Skin of body (tissue), 2 donors: Measurements from ENCODE around the gene ALLC. TPM values are rescaled to one million over a fixed set of nuclear protein-coding genes. Genes with fewer than 3 reads are reported as not detected.
A peak's percentile ranks its signal among the peaks of the same experiment; 100 is the strongest.

Experiments used
- DNase-seq: peaks from one replicate; lab custom pipeline; 2025; lab: John Stamatoyannopoulos, UW
- total RNA-seq: library from RNA; depleted of rRNA; stranded (reverse); fragments of >200 nt; gene quantifications from one replicate; pipeline ENCODE4 v1.2.3, GENCODE V29; 2014

The ALLC gene
- total RNA-seq, 1 donor from 2014 or later = not detected

DNA sequence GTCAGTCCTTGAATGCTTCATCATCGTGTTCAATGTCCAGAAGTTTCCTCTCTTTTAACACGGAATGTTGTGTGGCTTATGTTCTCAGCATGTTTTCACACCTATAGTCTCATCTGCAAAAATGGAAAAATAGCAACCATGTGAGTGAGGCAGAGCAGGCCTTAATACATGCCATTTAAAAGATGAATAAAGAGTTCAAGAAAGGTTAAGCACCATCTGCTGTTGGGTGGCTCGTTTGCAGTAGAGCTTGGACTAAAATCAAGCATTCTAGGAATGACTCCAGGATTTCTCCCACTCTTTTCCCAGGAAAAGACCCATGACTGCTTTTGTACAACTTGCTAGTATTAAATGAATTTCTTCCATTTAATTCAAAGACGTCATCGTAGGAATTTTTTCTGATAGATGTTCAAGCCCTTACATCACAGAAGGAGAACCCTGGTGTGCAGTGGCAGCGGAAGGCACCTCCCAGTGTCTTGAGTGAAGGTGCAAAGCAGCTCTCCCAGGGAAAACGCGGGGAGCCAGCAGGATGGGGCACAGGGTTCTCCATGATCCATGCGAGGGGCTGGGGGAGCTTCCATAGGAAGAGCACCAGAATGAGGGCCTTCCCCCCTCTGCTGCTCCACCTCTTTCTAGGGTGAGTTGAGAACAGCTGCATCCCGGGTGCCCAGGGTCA is 55.0 kb downstream of the ALLC start:
- DNase-seq = peak; percentile 48

DNA sequence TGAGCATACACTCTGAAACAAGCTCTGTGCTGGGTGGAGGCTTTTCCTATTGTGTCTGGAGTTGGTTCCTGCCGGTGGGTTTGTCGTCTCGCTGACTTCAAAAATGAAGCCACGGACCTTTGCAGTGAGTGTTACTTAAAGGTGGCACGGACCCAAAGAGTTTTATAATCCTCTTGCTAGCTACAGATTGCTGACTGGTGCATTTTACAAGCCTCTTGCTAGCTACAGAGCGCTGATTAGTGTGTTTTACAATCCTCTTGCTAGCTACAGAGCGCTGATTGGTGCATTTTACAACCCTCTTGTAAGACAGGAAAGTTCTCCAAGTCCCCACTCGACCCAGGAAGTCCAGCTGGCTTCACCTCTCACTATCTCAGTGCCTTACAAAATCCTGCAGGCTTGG is 60.7 kb downstream of the ALLC start:
- no peak for DNase-seq

DNA sequence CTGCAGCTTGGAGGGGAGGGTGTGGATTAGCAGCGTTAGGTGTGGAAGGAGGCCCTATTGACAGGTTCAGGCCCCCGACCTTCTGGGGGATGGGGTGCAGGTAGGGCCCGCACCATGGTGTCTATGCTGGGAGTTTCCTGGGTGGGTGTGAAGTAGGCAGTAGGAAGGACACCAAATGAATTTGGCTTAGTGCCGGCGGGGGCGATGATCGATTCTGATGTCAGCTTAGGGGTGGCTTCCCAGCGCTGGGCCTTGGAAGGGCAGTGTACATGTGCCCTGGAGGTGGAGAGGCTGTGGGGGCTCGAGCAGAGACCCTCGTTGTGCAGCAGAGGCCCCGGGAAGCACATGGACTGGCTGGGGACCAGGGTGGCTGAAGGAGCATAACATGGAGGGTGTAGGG is 67.0 kb downstream of the ALLC start:
- no peak for DNase-seq

DNA sequence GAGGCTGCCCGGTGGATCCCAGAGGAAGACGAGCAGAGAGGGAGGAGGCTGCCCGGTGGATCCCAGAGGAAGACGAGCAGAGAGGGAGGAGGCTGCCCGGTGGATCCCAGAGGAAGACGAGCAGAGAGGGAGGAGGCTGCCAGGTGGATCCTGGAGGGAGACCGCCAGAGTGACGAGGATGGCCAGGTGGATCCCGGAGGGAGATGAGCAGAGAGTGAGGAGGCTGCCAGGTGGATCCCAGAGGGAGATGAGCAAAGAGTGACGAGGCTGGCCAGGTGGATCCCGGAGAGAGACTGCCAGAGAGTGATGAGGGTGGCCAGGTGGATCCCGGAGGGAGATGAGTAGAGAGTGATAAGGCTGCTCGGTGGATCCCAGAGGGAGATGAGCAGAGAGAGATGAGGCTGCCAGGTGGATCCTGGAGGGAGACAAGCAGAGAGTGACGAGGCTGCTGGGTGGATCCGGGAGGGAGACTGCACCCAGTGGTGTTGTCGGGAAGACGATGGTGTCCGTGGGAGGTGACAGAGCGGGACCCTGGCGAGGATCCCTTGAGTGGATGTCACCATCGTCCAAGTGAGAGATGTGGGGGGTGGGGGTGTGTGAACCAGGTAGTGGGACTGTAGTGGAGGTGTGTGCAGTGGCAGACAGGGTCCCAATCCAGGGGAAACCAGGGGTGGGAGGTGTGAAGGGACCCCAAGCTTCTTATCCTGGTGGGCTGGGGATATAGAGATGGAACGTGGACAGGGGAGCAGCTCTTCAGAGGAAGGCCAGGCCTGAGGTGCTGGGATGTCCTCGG is 67.7 kb downstream of the ALLC start:
- no peak for DNase-seq

DNA sequence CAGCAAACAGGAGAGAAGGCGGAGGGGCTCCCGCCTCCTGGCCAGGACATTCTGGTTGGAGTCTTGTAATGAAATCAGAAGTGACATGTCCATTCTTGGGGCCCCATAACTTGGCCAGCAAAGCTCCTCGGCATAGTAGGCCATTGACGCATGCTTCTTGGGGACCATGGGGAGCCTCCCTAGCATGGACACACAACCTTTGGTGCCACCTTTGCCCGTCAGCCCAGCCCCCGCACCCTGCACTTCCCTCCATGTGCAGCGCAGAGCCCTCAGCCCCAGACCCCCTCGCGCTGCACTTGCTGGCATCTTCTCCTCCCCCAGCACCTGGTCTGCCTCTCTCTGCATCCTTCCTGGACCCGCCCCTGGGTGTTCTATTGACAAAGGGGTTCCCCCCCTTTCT is 68.5 kb downstream of the ALLC start:
- DNase-seq = no peak

DNA sequence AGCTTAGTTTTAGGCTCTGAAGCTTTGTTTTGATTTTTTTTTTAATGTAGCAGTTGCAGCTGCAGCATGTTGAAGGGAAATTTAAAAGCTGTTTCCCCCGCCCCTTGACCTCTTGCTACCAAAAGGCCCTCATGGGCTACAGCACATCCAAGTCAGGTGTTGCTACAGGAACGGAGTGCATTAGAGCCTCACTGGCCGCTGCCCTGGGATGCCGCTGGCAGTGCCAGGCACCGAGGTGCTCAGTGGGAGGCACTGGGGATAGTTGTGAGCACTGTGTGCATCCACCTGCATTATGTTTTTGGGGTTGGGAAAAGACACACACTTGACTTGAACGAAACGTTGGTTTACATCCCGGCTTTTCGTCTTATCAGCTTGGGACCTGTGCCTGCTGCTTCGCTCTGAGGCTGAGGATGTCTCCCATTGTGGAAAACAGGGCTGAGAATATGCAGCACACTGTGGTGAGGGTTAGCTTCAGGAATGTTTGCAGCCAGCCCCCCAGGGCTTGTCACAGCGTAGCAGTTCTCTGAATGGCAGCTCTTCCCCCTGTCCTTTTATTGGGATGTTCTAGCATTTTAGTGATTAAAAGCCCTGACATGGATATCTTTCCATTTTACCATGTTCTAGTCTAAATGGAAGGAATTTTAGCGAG is 69.5 kb downstream of the ALLC start:
- no peak for DNase-seq

DNA sequence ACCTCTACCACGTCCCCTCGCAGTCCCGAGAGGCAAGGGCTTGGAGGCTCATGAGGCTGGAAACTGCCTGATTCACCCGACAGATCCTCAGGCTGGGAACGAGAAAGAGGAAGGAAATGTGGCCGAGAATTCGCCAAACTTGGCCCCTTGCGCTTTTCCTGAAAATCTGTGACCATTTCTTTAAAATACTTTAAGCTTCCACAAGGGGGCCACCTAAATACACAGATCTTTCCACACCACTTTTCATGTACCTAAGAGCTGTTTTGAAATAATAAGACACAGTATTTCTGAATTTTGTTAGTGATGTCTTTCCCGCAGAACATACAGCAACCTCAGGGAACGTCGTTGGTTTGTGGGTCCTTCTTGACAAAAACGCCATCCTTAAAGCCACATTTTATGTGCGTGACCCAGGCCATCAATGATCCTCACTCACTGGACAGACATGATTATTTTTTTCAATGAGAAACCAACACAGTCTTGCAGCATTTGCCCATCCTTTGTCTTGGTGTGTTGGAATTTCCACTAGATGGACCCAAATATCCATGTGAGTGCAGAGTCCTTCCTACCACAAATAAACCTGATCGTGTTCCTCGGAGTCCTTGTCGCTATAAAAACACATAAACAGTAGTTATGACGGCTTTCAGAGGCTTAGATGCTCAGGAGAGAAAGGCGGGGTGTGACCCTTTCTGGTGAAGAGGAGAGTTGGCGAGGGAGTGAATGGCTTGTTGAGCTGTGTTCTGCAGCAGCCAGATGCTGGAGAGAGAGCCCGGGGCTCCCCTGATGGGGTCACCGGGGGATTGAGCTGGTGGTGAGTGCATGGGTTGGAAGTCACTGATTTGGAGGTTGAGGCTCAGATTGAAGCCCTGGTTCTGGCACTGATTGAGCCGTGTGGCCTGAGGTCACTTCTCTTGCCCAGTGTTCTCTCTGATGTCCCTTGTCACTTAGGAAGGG is 70.4 kb downstream of the ALLC start:
- DNase-seq = peak; percentile 71

DNA sequence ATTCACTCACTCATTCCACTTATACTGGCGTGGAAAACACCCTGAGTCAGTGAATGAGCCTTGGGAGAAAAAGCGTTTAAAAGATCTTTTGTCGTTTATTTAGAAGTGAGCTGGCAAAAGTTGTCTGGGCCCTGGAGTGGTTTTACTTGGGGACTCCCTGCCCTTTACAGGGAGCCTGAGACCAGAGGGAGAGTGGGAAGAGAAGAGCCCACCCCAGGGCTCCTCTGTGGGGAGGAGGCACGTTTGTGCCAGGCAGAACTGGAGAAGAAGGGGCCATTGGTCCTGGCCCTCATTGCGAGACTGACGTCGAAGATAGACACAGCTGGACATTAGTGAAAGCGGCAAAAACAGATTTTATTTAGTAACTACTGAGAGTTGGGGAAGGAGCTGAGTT is 71.1 kb downstream of the ALLC start:
- no peak for DNase-seq

DNA sequence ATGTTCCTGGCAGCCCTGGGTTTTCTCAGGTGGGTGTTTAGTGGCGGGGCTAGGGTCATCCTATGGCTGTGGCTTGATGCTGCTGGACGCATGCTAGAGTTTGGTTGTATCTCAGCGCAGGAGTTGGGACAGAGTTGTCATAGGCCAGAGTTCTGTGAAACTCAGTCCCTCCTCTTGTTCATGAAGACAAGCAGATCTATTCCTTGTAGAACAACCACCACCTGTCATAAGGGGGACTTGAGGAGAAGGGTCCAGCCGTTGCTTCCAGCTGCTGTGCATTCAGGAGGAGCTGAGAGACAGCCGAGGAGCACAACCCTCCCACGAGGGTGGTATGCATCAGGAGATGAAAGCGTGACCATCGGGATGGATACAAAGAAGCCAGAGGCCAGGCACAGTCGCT is 71.8 kb downstream of the ALLC start:
- no peak for DNase-seq

DNA sequence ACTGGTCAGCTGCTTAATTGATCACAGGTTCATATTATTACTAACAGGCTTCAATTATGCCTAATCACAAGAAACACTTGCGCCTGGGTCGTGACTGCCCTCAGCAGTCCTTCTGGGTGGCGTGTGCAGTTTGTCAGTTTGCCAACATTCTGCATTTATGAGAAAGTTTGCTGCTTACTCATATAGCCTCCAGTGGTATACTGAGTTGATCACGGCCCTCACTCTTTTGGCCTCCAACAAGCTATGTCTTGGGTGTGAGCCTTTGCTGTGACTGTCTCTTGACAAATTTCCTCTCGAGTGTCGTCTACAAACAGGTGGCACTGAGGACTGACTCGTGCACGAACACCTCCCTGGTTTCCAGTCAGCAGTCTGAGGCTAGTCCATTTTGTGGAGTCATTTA is 72.6 kb downstream of the ALLC start:
- DNase-seq = no peak

DNA sequence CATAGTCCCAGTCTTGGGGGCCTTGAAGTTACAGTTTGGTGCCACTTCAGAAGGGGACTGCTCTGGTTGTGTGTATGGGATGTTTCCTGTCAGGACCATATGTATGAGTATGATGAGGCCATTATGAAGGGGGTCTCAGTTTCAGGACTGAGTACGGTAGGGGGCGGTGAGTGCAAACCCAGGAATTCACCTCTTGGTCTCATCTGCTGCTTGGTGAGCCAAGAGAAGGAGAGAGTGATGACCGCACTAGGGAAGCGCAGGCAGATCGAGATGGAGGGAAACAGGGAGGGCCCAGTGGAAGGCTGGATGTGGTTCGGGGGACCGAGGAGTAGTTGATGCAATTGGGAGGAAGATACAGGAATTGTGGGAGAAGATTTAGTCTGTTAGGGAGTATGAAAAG is 73.8 kb downstream of the ALLC start:
- no peak for DNase-seq

DNA sequence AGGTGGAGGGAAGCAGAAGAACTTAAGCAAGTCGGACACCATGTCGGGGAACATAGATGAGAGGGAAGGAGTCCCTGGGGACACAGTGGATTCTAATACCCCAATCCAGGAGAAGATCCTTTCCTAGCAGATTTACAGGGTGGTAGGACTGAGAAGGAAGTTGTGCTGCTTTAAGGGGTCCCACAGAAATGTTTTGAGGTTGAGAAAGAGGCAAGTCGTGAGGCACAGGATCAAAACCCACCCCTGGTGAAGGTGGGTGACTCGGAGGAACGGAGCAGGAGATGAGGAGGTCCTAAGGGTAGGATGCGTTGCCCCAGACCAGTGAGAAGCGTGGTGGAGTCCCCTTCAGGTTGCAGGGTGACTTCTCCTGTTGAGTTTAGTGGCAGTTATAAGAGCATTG is 78.1 kb downstream of the ALLC start:
- no peak for DNase-seq

DNA sequence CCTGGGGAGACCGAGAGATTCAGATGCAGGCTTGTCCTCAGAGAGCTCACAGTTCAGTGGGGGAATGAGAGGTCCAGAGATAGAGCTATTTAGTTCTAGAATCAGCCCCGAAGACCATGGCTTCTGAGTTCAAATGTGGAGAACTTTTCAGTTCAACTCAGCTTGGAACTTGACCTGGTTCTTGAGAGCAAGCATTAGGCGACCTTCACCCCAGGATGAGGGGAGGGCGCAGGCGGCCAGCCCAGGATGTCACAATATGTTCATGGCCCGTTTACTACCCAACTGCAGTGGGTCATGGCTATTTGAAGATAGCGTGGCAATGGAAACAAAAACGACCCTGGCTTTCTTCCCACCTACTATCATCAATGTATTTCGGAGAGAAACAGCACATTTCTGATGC is 79.1 kb downstream of the ALLC start:
- no peak for DNase-seq

DNA sequence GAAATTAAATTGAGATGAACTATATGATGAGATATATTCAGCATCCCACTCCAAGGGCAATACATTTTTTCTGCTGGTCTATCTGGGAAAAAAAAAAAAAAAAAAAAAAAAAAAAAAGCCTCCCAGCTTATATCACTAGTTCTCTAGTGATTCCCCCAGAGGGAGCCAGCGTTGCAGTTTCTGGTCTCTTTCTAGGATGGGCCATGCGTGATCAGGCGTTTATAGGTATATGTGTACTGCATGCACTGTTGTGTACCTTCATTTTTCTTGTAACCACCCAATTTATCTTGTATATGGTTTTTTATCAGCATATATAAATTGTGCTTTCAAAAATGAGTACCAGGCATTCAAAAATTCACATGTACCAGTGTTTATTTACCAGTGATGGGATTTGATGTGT is 80.5 kb downstream of the ALLC start:
- DNase-seq = no peak

DNA sequence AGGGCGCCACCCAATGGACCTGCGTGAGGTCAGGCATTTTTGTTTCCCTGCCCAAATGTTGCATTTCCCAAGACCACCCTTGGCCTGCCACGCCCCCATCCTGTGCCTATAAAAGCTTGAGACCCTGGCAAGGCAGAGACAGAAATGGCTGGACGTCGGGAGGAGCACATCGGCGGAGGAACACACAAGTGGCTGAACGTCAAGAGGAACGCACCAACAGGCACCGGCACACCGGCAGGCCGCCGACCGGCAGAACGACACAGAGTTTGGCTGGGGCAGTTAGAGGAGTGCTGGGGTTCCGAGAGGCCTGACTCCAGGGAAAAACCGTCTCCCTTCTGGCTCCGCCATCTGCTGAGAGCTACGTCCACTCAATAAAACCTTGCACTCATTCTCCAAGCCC is 81.3 kb downstream of the ALLC start:
- DNase-seq = no peak

DNA sequence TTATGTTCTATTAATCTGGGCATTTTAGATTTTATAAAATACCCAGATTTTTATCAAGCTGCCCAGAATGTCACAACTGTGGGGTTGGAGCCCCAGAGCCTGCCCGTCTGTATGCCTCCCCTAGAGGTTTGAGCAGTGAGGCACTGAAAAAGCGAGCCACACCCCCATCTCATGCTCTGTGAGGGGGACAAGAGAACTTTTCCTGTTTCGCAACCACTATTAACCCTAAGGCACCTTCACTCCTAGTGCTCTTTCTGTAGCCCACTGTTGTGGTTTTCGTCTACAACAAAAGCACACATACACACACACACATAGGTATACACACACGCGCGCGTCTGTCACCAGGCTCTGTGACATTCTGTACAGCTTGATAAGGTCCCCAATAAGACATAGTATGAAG is 83.4 kb downstream of the ALLC start:
- DNase-seq = no peak

DNA sequence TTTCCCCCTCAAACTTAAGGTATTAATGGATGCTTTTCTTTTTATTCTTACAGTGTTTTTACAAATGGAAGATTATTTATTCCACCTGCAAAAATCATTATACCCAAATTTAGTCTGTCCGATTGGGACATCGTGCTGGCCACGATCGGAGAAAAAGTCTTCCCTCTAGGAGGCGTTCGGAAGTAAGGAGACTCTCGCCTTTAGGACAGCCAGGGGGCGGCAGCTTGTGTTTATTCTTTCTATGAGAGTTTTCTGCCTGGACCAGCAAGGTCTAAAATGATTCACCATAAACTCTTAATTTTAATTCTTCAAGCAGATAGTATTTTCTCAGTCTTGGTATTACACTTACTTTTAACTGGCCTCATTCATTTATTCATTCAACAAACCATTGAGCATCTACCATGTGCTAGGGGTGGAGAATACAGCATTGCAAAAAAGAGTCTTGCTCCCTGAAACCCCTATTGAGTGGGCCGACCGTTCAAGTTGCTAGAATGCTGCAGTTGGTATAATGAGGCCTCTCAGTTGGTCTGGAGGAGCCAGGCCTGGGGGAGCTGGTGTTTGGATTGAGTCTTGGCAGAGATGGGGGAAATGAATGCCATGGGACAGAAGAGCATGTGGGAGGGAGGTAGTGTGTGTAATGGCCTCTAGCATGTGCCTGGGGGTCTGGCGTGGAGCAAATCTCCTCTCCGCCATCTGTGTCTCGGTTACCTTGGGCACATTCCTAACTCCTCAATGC is 84.0 kb downstream of the ALLC start:
- no peak for DNase-seq

DNA sequence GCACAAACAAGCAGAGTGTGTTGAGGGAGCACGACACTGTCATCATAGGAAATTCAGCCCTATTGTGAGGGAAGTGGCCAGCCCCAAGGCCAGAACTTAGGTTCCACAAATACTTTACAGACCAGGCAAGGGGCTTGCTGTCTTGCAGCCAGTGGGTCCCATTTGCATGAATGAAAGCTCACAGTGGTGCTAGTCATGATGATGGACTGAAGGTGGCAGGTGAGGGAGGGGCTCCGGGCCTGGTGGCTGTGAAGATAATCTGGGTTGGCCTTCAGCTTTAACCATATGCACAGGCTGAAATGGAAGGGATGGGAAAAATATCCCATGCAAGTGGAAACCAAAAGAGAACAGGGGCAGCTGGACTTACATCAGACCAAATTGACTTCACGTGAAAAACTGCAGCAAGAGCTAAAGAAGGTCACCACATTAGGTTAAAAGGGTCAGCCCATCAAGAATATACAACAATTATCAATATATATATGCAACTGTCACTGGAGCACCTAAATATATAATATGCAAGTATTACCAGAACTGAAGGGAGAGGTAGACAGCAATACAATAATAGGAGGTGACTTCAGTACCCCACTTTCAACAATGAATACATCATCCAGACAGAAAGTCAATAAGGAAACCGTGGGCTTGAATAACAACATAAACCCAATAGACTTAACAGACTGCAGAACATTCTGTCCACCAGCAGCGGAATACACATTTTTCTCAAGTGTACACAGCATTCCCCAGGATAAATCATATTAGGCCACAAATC is 84.9 kb downstream of the ALLC start:
- DNase-seq = no peak

DNA sequence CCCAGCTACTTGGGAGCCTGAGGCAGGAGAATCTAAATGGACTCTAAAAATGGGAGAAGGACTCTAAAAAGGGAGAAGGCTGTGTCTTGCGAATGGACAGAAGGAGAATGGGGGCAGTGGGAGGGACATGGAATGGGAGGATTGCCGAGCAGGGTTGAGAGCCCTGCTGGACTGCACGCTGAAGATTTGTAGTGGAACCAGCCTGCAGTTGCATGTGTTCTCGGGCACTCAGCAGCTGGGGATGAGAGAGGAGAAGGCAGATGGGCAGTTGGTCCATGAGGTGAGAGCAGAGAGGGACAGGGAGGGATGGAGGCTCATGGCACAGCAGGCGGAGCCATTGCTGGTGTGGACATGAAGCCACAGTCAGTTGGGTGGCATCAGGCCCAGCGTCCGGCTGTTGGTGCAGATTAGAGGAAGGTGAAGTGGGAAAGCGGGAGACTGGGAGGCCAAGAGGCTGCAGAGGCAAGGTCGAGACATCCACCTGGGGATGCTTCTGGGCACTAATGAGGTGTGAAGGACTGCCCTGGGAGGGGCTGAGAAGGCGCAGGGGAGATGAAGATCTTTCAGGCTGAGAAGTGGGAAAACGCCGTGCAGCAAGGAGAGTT is 86.1 kb downstream of the ALLC start:
- DNase-seq = no peak

DNA sequence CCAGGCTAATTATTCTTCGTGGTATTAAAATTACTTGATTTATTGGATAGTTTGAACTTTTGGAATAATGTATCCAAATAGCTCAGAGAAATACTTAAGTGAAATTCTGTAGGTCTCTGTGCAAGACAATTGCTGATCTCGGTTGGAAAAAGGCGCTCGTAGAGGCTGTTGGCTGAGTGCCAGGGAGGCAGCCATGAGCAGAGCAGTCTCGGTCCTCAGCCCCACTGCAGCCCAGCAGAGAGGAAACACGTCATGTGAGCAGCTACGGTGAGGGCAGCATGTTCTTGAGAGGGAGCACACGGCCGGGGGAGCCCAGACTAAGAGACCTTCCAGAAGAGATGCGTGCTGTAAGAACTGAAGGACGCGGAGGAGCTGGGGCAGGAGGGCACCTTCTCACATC is 87.9 kb downstream of the ALLC start:
- no peak for DNase-seq
